Measurements from ENCODE around the gene NEK8. TPM values are rescaled to one million over a fixed set of nuclear protein-coding genes. Genes with fewer than 3 reads are reported as not detected.
A peak's percentile ranks its signal among the peaks of the same experiment; 100 is the strongest.

Gene NEK8
- total and polyA plus RNA-seq, 9 of the 15 experiments (the other 6 are each of a cell fraction or from before 2014, with no cell fraction given) = 0.98 to 16.6 (median 4.6) TPM

- TF ChIP-seq ESRRB (CRISPR knock-in tag; IDR thresholded peaks at IDR 0.05; ENCODE audit: borderline replicate concordance) (no peak), MYNN (IDR thresholded peaks at IDR 0.05) (no peak), MYNN (CRISPR knock-in tag; IDR thresholded peaks at IDR 0.05) (no peak), SRSF3 (IDR thresholded peaks at IDR 0.05; ENCODE audit: insufficient read depth, low read length) (no peak), STAT6 (CRISPR knock-in tag; IDR thresholded peaks at IDR 0.05) (no peak; the same call in 1 of the 2 replicates), GATAD2B (IDR thresholded peaks at IDR 0.05; ENCODE audit: borderline replicate concordance) (no peak), NCOR1 (IDR thresholded peaks at IDR 0.05) (no peak), GATA2 (CRISPR knock-in tag; IDR thresholded peaks at IDR 0.05) (0 out of 2 replicates have a peak, but pooled peaks have one; percentile 7), ZNF695 (CRISPR knock-in tag; IDR thresholded peaks at IDR 0.05) (no peak), HMG20B (CRISPR knock-in tag; IDR thresholded peaks at IDR 0.05) (no peak), ZNF551 (CRISPR knock-in tag; IDR thresholded peaks at IDR 0.05) (no peak), ZNF444 (CRISPR knock-in tag; IDR thresholded peaks at IDR 0.05) (no peak), ZNF77 (CRISPR knock-in tag; IDR thresholded peaks at IDR 0.05) (no peak), SMARCB1 (IDR thresholded peaks at IDR 0.05; ENCODE audit: insufficient read length, low read depth) (no peak), CSDE1 (IDR thresholded peaks at IDR 0.05) (no peak), ZNF445 (CRISPR knock-in tag; IDR thresholded peaks at IDR 0.05; ENCODE audit: low read depth) (no peak), TGIF2 (CRISPR knock-in tag; IDR thresholded peaks at IDR 0.05) (no peak), MXD1 (CRISPR knock-in tag; IDR thresholded peaks at IDR 0.05; ENCODE audit: borderline replicate concordance, poor library complexity, severe bottlenecking) (no peak), MNT (conservative IDR thresholded peaks at IDR 0.05) (no peak), SRF (CRISPR knock-in tag; IDR thresholded peaks at IDR 0.05) (no peak), CHCHD3 (CRISPR knock-in tag; IDR thresholded peaks at IDR 0.05) (no peak), ZNF347 (CRISPR knock-in tag; IDR thresholded peaks at IDR 0.05; ENCODE audit: low read depth) (no peak), KAT2B (IDR thresholded peaks at IDR 0.05; ENCODE audit: low read depth, low read length) (no peak), SLC30A9 (CRISPR knock-in tag; IDR thresholded peaks at IDR 0.05) (no peak), EGR1 (conservative IDR thresholded peaks at IDR 0.05) (no peak), HDAC8 (tag; IDR thresholded peaks at IDR 0.05) (no peak)
Observed at GRCh38 chr17:28728364-28729200, at the start of gene NEK8 (continued).

All from K562 (cell line).